ENCODE data around the gene GBA2. TPM values are rescaled to one million over a fixed set of nuclear protein-coding genes. Genes with fewer than 3 reads are reported as not detected.

Gene GBA2
- total RNA-seq, 1 experiment from 2014 or later = 63.6 TPM

GRCh38 chr9:35749515-35750255 lies 657 bp upstream of the GBA2 start:
- ChIA-PET RAD21 (ENCODE audit: low non-redundant PET in 1 of 2, low total read pairs in 2 of 2, uncharacterized antibody in 2 of 2, unreplicated experiment in 2 of 2) (interaction anchor here in 1 of 2 experiments (0.5 kb wide), 1 partner anchor 62 kb away, joined by 5 read pairs; no protein-coding TSS in a partner anchor), CTCF (interaction anchor here (1.0 to 2.7 kb wide), 4 partner anchors 13 to 274 kb away, joined by 3 to 15 read pairs (median 3); partner anchors contain the start of genes CREB3 and TLN1), POLR2A (interaction anchor here (1.7 to 2.5 kb wide), 2 partner anchors 9 to 17 kb away, joined by 5 to 23 read pairs; partner anchors contain the start of genes CREB3 and TLN1)
- peaks cover 21 to 25% of the 10 kb centered on the region in 2 experiments for H3K4me1 ChIP-seq (ENCODE audit: control insufficient read depth in 1 of 2, insufficient read depth in 2 of 2, low read length in 2 of 2)
- TF ChIP-seq CEBPB (IDR thresholded peaks at IDR 0.05; ENCODE audit: low read depth) = no peak
- peak; percentile 90 for TF ChIP-seq YY1 (IDR thresholded peaks at IDR 0.05; ENCODE audit: extremely low read depth, insufficient replicate concordance, low read depth, low read length)
- TF ChIP-seq ZFX (IDR thresholded peaks at IDR 0.05) = peak; percentile 6; the same call in 1 of the 2 replicates
- H4K20me1 ChIP-seq (ENCODE audit: insufficient read depth) = peaks cover 7% of the 10 kb centered on the region; the same call in 1 of the 2 replicates
- H3K27ac ChIP-seq (ENCODE audit: low read depth, low read length) = peak overlapping the region; percentile 98
- no peaks in the 10 kb centered on the region for H3K9me2 ChIP-seq (ENCODE audit: insufficient read depth)
- peak overlapping the region; percentile 96 for H3K4me2 ChIP-seq (ENCODE audit: low read length)
- H3K4me3 ChIP-seq (replicated peaks in 1 of 2; ENCODE audit: low read depth in 1 of 2, low read length in 2 of 2) = peak overlapping the region; percentile 89 to 92
- no peak overlapping the region for H2AFZ ChIP-seq (ENCODE audit: low read depth, low read length, poor library complexity, severe bottlenecking)
- peak overlapping the region; percentile 88 for H3K9ac ChIP-seq (ENCODE audit: low read length)
- H3K79me2 ChIP-seq (ENCODE audit: insufficient read depth, low read length) = peaks cover 55% of the 10 kb centered on the region
- BruUV-seq (replicated peaks) = no TSS peak
- intact Hi-C loops (cut with micrococcal nuclease) = loop anchor here (1.0 to 2.0 kb wide), 2 partner anchors 17 to 63 kb away; partner anchors contain the start of genes CREB3, SPAG8 and TLN1
- ATAC-seq = peak; percentile 54
- no peaks in the 10 kb centered on the region for H3K27me3 ChIP-seq (ENCODE audit: insufficient read depth, low read length)
- no peaks in the 10 kb centered on the region for H3K9me3 ChIP-seq (ENCODE audit: control insufficient read depth in 1 of 2, insufficient read depth in 1 of 2, low read depth in 1 of 2, low read length in 2 of 2)
- DNase-seq (ENCODE audit: low read depth, low spot score) = no peak
- H3K36me3 ChIP-seq (ENCODE audit: control insufficient read depth in 1 of 2, insufficient read depth in 2 of 2, low read length in 2 of 2) = peaks cover 24 to 29% of the 10 kb centered on the region in 2 experiments; a peak in 3 of 4 replicates

- peaks cover 21 to 25% of the 10 kb centered on the region in 2 experiments for H3K4me1 ChIP-seq (ENCODE audit: control insufficient read depth in 1 of 2, insufficient read depth in 2 of 2, low read length in 2 of 2)
- TF ChIP-seq POLR2A (IDR thresholded peaks at IDR 0.05; ENCODE audit: borderline replicate concordance, extremely low read depth, insufficient read depth, insufficient read length) (peak; percentile 5), CTCF (IDR thresholded peaks at IDR 0.05 in 2 of 3, conservative IDR thresholded peaks at IDR 0.05 in 1 of 3; ENCODE audit: borderline replicate concordance in 1 of 3, insufficient read depth in 1 of 3, low read depth in 2 of 3, low read length in 2 of 3) (no peak), JUND (IDR thresholded peaks at IDR 0.05) (no peak), ZFX (IDR thresholded peaks at IDR 0.05) (no peak), POLR2AphosphoS5 (IDR thresholded peaks at IDR 0.05; ENCODE audit: low read depth, low read length) (no peak)
- no peak for DNase-seq (ENCODE audit: low read depth, low spot score)
- peaks cover 36 to 37% of the 10 kb centered on the region in 2 experiments; a peak in 3 of 4 replicates for H3K36me3 ChIP-seq (ENCODE audit: control insufficient read depth in 1 of 2, insufficient read depth in 2 of 2, low read length in 2 of 2)
- no TSS peak for BruUV-seq (replicated peaks)
- no peak for ATAC-seq
- no peaks in the 10 kb centered on the region for H3K9me2 ChIP-seq (ENCODE audit: insufficient read depth)
- H3K4me2 ChIP-seq (ENCODE audit: low read length) = peak overlapping the region; percentile 96
- no peaks in the 10 kb centered on the region for H3K9me3 ChIP-seq (ENCODE audit: control insufficient read depth in 1 of 2, insufficient read depth in 1 of 2, low read depth in 1 of 2, low read length in 2 of 2)
- peak overlapping the region; percentile 89 to 92 for H3K4me3 ChIP-seq (replicated peaks in 1 of 2; ENCODE audit: low read depth in 1 of 2, low read length in 2 of 2)
- H3K27me3 ChIP-seq (ENCODE audit: insufficient read depth, low read length) = no peaks in the 10 kb centered on the region
- POLR2A ChIA-PET = interaction anchor here (1.7 to 2.5 kb wide), 2 partner anchors 10 to 16 kb away, joined by 5 to 23 read pairs; partner anchors contain the start of genes CREB3 and TLN1
- peaks cover 7% of the 10 kb centered on the region; the same call in 1 of the 2 replicates for H4K20me1 ChIP-seq (ENCODE audit: insufficient read depth)
- CTCF ChIA-PET = interaction anchor here (0.7 to 2.7 kb wide), 7 partner anchors 8 to 275 kb away, joined by 3 to 15 read pairs (median 5); partner anchors contain the start of genes CREB3 and TLN1
- RAD21 ChIA-PET (ENCODE audit: low non-redundant PET in 1 of 2, low total read pairs in 2 of 2, uncharacterized antibody in 2 of 2, unreplicated experiment in 2 of 2) = no interaction called here
- H3K27ac ChIP-seq (ENCODE audit: low read depth, low read length) = peak overlapping the region; percentile 98
- peak overlapping the region; percentile 88 for H3K9ac ChIP-seq (ENCODE audit: low read length)
- peaks cover 66% of the 10 kb centered on the region for H3K79me2 ChIP-seq (ENCODE audit: insufficient read depth, low read length)
- H2AFZ ChIP-seq (ENCODE audit: low read depth, low read length, poor library complexity, severe bottlenecking) = no peak overlapping the region
- intact Hi-C loops (cut with micrococcal nuclease) = no loop called here
Measured at GRCh38 chr9:35748242-35748857, 678 bp downstream of the GBA2 start.
